ENCODE results near the gene NUP42. TPM values are rescaled to one million over a fixed set of nuclear protein-coding genes. Genes with fewer than 3 reads are reported as not detected.

NUP42 gene
- total RNA-seq, 1 experiment from 2014 or later, result 36.5 TPM

DNA sequence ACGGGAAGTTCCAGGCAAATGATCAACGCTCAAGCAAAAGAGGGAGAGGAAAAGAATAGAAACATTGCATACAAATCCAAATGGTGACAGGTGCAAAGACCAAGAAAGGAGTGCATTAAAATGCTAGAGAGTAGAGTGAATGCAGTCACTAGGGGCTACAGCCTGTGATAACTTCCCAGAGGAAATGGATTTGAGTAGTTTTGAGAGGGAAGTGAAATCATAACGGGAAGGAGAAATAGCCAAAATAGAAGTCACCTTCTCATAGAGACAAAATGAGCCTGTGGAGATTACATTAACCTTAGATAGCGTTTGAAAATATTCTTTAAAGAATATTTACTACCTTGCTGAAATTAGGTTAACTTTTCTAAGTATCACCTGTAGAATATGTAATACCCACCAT, 26.5 kb downstream of the NUP42 start:
- Histone ChIP-seq H3K23me2 (ENCODE audit: insufficient read length, low read depth, low read length, poor library complexity, severe bottlenecking) (no peaks in the 10 kb centered on the region), H2AK5ac (ENCODE audit: insufficient read length, low read length) (no peak overlapping the region), H4K91ac (ENCODE audit: insufficient read length, low read depth, low read length) (no peak overlapping the region), H4K20me1 (ENCODE audit: control insufficient read depth, insufficient read depth, insufficient read length) (no peaks in the 10 kb centered on the region), H3K27ac (ENCODE audit: insufficient read length, low read depth, low read length) (no peak overlapping the region), H2BK20ac (ENCODE audit: low read depth, low read length, poor library complexity, severe bottlenecking) (no peak overlapping the region), H4K5ac (ENCODE audit: insufficient read length, low read depth, low read length) (no peak overlapping the region), H2BK12ac (ENCODE audit: insufficient read length, low read depth, low read length) (no peak overlapping the region), H4K8ac (replicated peaks; ENCODE audit: insufficient read length, low read depth, low read length) (no peak overlapping the region), H3K9ac (ENCODE audit: extremely low read depth, insufficient read length, low read length) (no peak overlapping the region), H3T11ph (ENCODE audit: low read length) (no peak overlapping the region), H2AFZ (ENCODE audit: low read length) (no peak overlapping the region), H3K4me2 (ENCODE audit: insufficient read depth, insufficient read length, low read length) (no peak overlapping the region), H3K9me3 (ENCODE audit: control insufficient read depth, low read depth, low read length) (no peaks in the 10 kb centered on the region), H3K14ac (ENCODE audit: insufficient read depth, low read length) (no peak overlapping the region), H2BK15ac (ENCODE audit: low read depth, low read length) (no peak overlapping the region), H3K79me2 (ENCODE audit: insufficient read depth, low read length) (no peaks in the 10 kb centered on the region), H3K79me1 (ENCODE audit: insufficient read depth, low read depth, low read length, poor library complexity, severe bottlenecking) (no peaks in the 10 kb centered on the region), H3K4ac (ENCODE audit: low read depth, low read length) (no peak overlapping the region), H3K4me1 (ENCODE audit: insufficient read depth, low read length) (no peaks in the 10 kb centered on the region), H2BK120ac (ENCODE audit: low read depth, low read length, poor library complexity, severe bottlenecking) (no peak overlapping the region), H3K18ac (ENCODE audit: insufficient read length, low read depth, low read length) (no peak overlapping the region), H3K23ac (ENCODE audit: insufficient read length, low read depth, low read length) (no peak overlapping the region), H2BK5ac (ENCODE audit: insufficient read length, low read length) (no peak overlapping the region), H3K56ac (ENCODE audit: insufficient read length, low read depth, low read length) (no peak overlapping the region), H3K27me3 (ENCODE audit: insufficient read depth, low read length) (no peaks in the 10 kb centered on the region)
- Mint-ChIP-seq H3K4me3 (no peak overlapping the region), H3K4me1 (peaks cover 0 to 7% of the 10 kb centered on the region in 2 experiments; a peak in 1 of 4 replicates), H3K27me3 (ENCODE audit: low read depth) (no peaks in the 10 kb centered on the region), H3K27ac (no peak overlapping the region), H3K36me3 (ENCODE audit: insufficient read depth in 1 of 3, low read depth in 3 of 3) (peaks cover 0 to 6% (median 3%) of the 10 kb centered on the region in 3 experiments; a peak in 2 of 7 replicates), H3K9me3 (no peaks in the 10 kb centered on the region)
- DNase-seq, result no peak
- TF ChIP-seq, protein P1, sequence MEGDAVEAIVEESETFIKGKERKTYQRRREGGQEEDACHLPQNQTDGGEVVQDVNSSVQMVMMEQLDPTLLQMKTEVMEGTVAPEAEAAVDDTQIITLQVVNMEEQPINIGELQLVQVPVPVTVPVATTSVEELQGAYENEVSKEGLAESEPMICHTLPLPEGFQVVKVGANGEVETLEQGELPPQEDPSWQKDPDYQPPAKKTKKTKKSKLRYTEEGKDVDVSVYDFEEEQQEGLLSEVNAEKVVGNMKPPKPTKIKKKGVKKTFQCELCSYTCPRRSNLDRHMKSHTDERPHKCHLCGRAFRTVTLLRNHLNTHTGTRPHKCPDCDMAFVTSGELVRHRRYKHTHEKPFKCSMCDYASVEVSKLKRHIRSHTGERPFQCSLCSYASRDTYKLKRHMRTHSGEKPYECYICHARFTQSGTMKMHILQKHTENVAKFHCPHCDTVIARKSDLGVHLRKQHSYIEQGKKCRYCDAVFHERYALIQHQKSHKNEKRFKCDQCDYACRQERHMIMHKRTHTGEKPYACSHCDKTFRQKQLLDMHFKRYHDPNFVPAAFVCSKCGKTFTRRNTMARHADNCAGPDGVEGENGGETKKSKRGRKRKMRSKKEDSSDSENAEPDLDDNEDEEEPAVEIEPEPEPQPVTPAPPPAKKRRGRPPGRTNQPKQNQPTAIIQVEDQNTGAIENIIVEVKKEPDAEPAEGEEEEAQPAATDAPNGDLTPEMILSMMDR (conservative IDR thresholded peaks at IDR 0.05), result no peak
- no CpG with 5 or more reads among the region's 4 CpGs for WGBS (ENCODE audit: extremely low coverage, insufficient read length, low lambda C conversion rate)
